Activated CD4-positive, alpha-beta T cell treated with anti-CD3 and anti-CD28 coated beads, Interleukin-2, amount 10 ng/mL, durations not matched to agents 7 days and 5 days (primary cell): ENCODE data around the gene RUNX2. TPM values are rescaled to one million over a fixed set of nuclear protein-coding genes. Genes with fewer than 3 reads are reported as not detected.
"Not testable (repeated sequence)": the region's sequence is repeated elsewhere in the genome, so short reads cannot be mapped to it uniquely, and the experiment has no call there.

Source experiments
- CTCF ChIA-PET: fragments of 350-600 bp; sonication (Branson Sonifier 250); formaldehyde crosslinking; loops from one replicate; lab custom pipeline; 2021; ENCODE audit warnings: antibody characterized with exemption; lab: Charles Lee
- POLR2A ChIA-PET: fragments of 350-600 bp; sonication (Branson Sonifier 250); formaldehyde crosslinking; loops from one replicate; lab custom pipeline; 2021; ENCODE audit warnings: antibody characterized with exemption; lab: Charles Lee
- DNase-seq: peaks from one replicate; pipeline ENCODE4 v3.0.0-alpha.2; 2020
- H3K27ac Mint-ChIP-seq: one replicate; pipeline ENCODE4 v1.8.0; 2021; ENCODE audit warnings: mild to moderate bottlenecking, moderate library complexity, mixed read lengths
- H3K27me3 Mint-ChIP-seq: one replicate; pipeline ENCODE4 v1.8.0; 2021; ENCODE audit warnings: mixed read lengths
- H3K36me3 Mint-ChIP-seq: one replicate; pipeline ENCODE4 v1.8.0; 2021; ENCODE audit warnings: low read depth, mixed read lengths
- H3K4me1 Mint-ChIP-seq: one replicate; pipeline ENCODE4 v1.8.0; 2021; ENCODE audit warnings: mixed read lengths
- H3K4me3 Mint-ChIP-seq: one replicate; pipeline ENCODE4 v1.8.0; 2021; ENCODE audit warnings: mild to moderate bottlenecking, moderate library complexity, mixed read lengths
- H3K9me3 Mint-ChIP-seq: one replicate; pipeline ENCODE4 v1.8.0; 2021; ENCODE audit warnings: mixed read lengths
- total RNA-seq, 2 experiments: library from RNA; stranded (reverse); gene quantifications; one replicate each; pipeline ENCODE4 v1.2.3, GENCODE V29; 2021

Gene RUNX2
- total RNA-seq, 2 experiments from 2014 or later, result 13.2 to 13.4 TPM

GRCh38 chr6:45457141-45457540 is 129.0 kb downstream of the RUNX2 start:
- no peak overlapping the region for H3K27ac Mint-ChIP-seq
- POLR2A ChIA-PET, result no interaction called here
- DNase-seq, result no peak
- no peak overlapping the region for H3K4me3 Mint-ChIP-seq
- peaks cover 23% of the 10 kb centered on the region for H3K4me1 Mint-ChIP-seq
- CTCF ChIA-PET, result interaction anchor here (1.2 to 1.7 kb wide), 2 partner anchors 11 to 257 kb away, joined by 3 to 11 read pairs; no protein-coding TSS in a partner anchor
- H3K27me3 Mint-ChIP-seq, result no peaks in the 10 kb centered on the region
- no peaks in the 10 kb centered on the region for H3K9me3 Mint-ChIP-seq
- peaks cover 11% of the 10 kb centered on the region for H3K36me3 Mint-ChIP-seq

GRCh38 chr6:45458672-45459071 is 130.5 kb downstream of the RUNX2 start:
- H3K9me3 Mint-ChIP-seq, result no peaks in the 10 kb centered on the region
- no peak overlapping the region for H3K27ac Mint-ChIP-seq
- POLR2A ChIA-PET, result no interaction called here
- peaks cover 11% of the 10 kb centered on the region for H3K36me3 Mint-ChIP-seq
- H3K4me3 Mint-ChIP-seq, result no peak overlapping the region
- no peak for DNase-seq
- H3K4me1 Mint-ChIP-seq, result peaks cover 22% of the 10 kb centered on the region
- CTCF ChIA-PET, result interaction anchor here (1.7 kb wide), 1 partner anchor 9 kb away, joined by 11 read pairs; no protein-coding TSS in a partner anchor
- H3K27me3 Mint-ChIP-seq, result no peaks in the 10 kb centered on the region

- no peaks in the 10 kb centered on the region for H3K9me3 Mint-ChIP-seq
- H3K27me3 Mint-ChIP-seq, result no peaks in the 10 kb centered on the region
- ChIA-PET CTCF (interaction anchor here (0.6 to 1.2 kb wide), 3 partner anchors 9 to 805 kb away, joined by 3 to 4 read pairs (median 4); no protein-coding TSS in a partner anchor), POLR2A (no interaction called here)
- H3K4me1 Mint-ChIP-seq, result peaks cover 14% of the 10 kb centered on the region
- H3K4me3 Mint-ChIP-seq, result no peak overlapping the region
- DNase-seq, result no peak
- peaks cover 11% of the 10 kb centered on the region for H3K36me3 Mint-ChIP-seq
- no peak overlapping the region for H3K27ac Mint-ChIP-seq
Measured at GRCh38 chr6:45460166-45460565, 132.0 kb downstream of the RUNX2 start.

GRCh38 chr6:45461486-45461885 is 133.4 kb downstream of the RUNX2 start:
- H3K27ac Mint-ChIP-seq, result no peak overlapping the region
- no peak overlapping the region for H3K4me3 Mint-ChIP-seq
- peaks cover 14% of the 10 kb centered on the region for H3K4me1 Mint-ChIP-seq
- no peak for DNase-seq
- peaks cover 9% of the 10 kb centered on the region for H3K36me3 Mint-ChIP-seq
- ChIA-PET POLR2A (no interaction called here), CTCF (interaction anchor here (0.6 to 1.2 kb wide), 2 partner anchors 10 to 25 kb away, joined by 3 to 4 read pairs; no protein-coding TSS in a partner anchor)
- H3K27me3 Mint-ChIP-seq, result no peaks in the 10 kb centered on the region
- no peaks in the 10 kb centered on the region for H3K9me3 Mint-ChIP-seq

DNA sequence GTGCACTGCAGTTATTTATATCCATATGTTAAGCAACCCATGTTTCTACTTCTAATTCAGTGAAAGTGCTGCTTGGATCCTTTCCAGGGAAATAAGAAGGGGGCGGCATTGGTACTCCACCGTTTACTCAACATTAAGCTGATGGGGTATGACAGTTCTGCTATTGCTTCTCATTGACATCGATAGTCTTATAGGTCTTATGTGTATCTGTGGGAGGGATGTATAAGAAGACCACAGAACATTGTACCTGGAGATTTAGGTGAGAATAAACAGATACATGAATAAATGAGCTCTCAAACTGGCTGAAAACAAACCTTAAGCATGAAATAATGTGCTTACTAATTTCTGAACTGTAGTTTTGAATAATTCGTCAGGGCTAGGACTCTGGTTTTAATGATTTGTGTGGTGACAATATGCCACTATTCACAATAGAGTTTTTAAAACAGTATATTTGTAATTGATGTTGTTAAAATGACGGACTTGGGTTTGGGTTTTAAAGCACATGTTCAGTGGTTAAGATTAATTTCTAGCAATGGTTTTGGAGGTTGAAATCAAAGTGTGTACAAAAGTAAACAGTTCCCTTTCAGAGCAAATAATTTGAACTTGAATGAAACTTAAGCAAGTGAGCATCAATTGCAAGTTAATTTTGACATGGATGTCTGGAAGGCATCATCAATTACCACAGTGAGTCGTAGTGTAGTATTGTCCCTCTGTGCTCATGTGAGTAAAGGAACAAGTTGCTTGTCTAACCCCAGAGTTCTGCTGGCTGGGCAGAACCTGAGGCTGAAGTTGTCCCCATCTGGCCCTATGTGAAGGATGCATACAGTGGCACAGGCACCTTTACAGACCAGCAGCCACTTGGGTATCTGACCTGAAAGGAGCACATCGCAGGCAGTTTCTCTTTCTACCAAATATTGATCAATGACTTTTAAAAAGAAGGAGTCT is 134.3 kb downstream of the RUNX2 start:
- CTCF ChIA-PET, result no interaction called here
- no peak overlapping the region for H3K4me3 Mint-ChIP-seq
- H3K36me3 Mint-ChIP-seq, result peaks cover 3% of the 10 kb centered on the region
- no peaks in the 10 kb centered on the region for H3K27me3 Mint-ChIP-seq
- peaks cover 10% of the 10 kb centered on the region for H3K4me1 Mint-ChIP-seq
- POLR2A ChIA-PET, result interaction anchor here (0.6 kb wide), 1 partner anchor 252 kb away, joined by 3 read pairs; no protein-coding TSS in a partner anchor
- H3K27ac Mint-ChIP-seq, result no peak overlapping the region
- H3K9me3 Mint-ChIP-seq, result no peaks in the 10 kb centered on the region
- DNase-seq, result no peak

DNA sequence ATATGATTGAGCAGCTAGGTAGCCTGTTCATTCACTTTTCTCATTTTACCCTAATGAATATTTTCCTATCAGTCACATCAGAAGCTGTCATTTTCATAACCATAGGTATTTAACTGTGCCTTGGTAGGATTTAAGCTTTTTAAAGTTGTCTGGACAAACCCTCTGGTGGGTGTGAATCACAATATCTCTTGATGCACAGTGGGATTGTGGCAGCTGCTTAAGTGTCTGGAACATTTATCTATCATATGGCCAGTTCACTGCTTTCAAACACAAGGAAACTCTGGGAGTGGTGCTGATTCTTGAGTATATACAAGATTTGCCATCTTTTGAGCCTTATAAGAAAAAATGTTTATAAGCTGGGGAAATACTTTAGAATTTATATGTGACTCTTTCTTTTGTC is 136.6 kb downstream of the RUNX2 start:
- CTCF ChIA-PET, result interaction anchor here (0.6 kb wide), 1 partner anchor 11 kb away, joined by 3 read pairs; no protein-coding TSS in a partner anchor
- H3K36me3 Mint-ChIP-seq, result peaks cover 4% of the 10 kb centered on the region

DNA sequence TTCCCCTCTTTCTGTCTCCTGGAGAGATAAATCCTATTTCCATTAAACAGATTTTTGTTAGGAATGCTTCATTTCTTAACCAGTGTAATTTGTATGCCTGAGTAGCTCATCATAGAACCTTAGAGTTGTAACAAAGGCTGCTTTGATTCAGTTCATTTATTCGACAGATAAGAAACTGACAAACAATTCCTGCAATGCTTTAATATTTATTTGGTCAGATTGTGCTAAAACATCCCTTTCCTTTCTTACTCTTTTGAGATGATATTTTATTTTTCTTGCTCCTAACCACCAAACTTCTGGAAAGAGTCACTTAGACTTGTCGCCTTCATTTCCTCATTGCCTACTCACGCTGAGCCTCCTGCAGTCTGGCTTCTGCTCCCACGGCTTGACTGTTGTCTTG is 138.6 kb downstream of the RUNX2 start:
- Mint-ChIP-seq H3K27ac (no peak overlapping the region), H3K27me3 (no peaks in the 10 kb centered on the region), H3K36me3 (peaks cover 6% of the 10 kb centered on the region), H3K4me3 (no peak overlapping the region), H3K4me1 (peaks cover 21% of the 10 kb centered on the region), H3K9me3 (no peaks in the 10 kb centered on the region)
- DNase-seq, result no peak
- POLR2A ChIA-PET, result no interaction called here
- CTCF ChIA-PET, result no interaction called here

More for the DNA sequence above, 136.6 kb downstream of the RUNX2 start:
- Mint-ChIP-seq H3K9me3 (no peaks in the 10 kb centered on the region), H3K27ac (no peak overlapping the region), H3K27me3 (no peaks in the 10 kb centered on the region), H3K4me1 (peaks cover 19% of the 10 kb centered on the region), H3K4me3 (no peak overlapping the region)
- POLR2A ChIA-PET, result no interaction called here
- no peak for DNase-seq

GRCh38 chr6:45467417-45467816 is 139.3 kb downstream of the RUNX2 start:
- DNase-seq, H3K4me3 Mint-ChIP-seq, POLR2A ChIA-PET, H3K9me3 Mint-ChIP-seq, H3K27ac Mint-ChIP-seq, H3K27me3 Mint-ChIP-seq, H3K36me3 Mint-ChIP-seq: not testable (repeated sequence)
- H3K4me1 Mint-ChIP-seq, result peaks cover 15% of the 10 kb centered on the region
- CTCF ChIA-PET, result interaction anchor here (1.9 kb wide), 1 partner anchor 9 kb away, joined by 11 read pairs; no protein-coding TSS in a partner anchor

DNA sequence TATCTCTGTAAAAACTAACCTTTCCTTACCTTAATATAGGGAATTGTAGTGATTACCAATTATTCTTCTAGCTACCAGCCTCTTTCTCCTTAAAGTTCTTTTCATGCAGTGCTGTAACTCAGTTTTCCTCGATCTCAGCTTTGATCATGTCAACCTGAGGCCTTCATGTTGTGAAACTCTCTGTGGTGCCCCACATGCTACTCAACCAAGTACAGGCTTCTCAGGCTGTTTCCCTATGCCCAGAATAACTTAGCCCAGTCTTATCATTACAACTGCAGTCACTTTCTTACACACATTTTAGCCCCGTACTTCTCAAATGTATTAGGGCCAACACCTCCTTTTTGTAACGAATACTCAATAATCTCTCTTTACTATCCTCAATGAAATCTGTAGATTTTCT is 139.7 kb downstream of the RUNX2 start:
- CTCF ChIA-PET, result interaction anchor here (1.9 to 2.5 kb wide), 2 partner anchors 10 to 15 kb away, joined by 9 to 11 read pairs; no protein-coding TSS in a partner anchor
- DNase-seq, result no peak
- H3K36me3 Mint-ChIP-seq, result peaks cover 6% of the 10 kb centered on the region
- H3K9me3 Mint-ChIP-seq, result no peaks in the 10 kb centered on the region
- POLR2A ChIA-PET, result no interaction called here
- H3K27ac Mint-ChIP-seq, result no peak overlapping the region
- no peak overlapping the region for H3K4me3 Mint-ChIP-seq
- peaks cover 11% of the 10 kb centered on the region for H3K4me1 Mint-ChIP-seq
- H3K27me3 Mint-ChIP-seq, result no peaks in the 10 kb centered on the region

DNA sequence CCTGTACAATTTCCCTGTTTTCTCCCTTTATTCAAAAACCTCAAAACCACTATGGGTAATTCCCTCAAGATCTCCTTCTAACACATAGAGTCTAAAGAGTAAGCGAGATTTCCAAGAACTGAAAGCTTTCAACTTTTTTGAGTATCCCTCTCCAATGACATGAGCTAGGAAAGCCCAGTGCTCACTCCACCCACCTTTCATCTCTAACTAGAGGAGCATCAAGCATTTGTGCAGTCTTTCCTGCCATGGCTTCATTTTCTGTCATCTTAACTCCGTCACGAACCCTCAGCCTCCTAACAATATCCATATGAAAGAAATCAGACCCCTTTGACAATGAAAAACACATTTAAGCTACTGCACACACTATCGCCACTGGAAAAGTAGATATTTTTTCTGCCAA is 141.5 kb downstream of the RUNX2 start:
- ChIA-PET CTCF (interaction anchor here (0.5 to 2.5 kb wide), 3 partner anchors 13 to 345 kb away, joined by 3 to 9 read pairs (median 3); no protein-coding TSS in a partner anchor), POLR2A (no interaction called here)
- Mint-ChIP-seq H3K36me3 (peaks cover 8% of the 10 kb centered on the region), H3K4me3 (no peak overlapping the region), H3K9me3 (no peaks in the 10 kb centered on the region), H3K27me3 (no peaks in the 10 kb centered on the region), H3K4me1 (peaks cover 11% of the 10 kb centered on the region), H3K27ac (no peak overlapping the region)
- no peak for DNase-seq

- ChIA-PET CTCF (interaction anchor here (0.5 to 2.5 kb wide), 3 partner anchors 12 to 344 kb away, joined by 3 to 9 read pairs (median 3); no protein-coding TSS in a partner anchor), POLR2A (no interaction called here)
- H3K4me3 Mint-ChIP-seq, result no peak overlapping the region
- peaks cover 11% of the 10 kb centered on the region for H3K4me1 Mint-ChIP-seq
- H3K36me3 Mint-ChIP-seq, result peaks cover 10% of the 10 kb centered on the region
- DNase-seq, result no peak
- H3K27me3 Mint-ChIP-seq, result no peaks in the 10 kb centered on the region
- H3K27ac Mint-ChIP-seq, result no peak overlapping the region
- no peaks in the 10 kb centered on the region for H3K9me3 Mint-ChIP-seq
Measured at GRCh38 chr6:45470131-45470738, 142.1 kb downstream of the RUNX2 start.

- H3K4me1 Mint-ChIP-seq, result peaks cover 11% of the 10 kb centered on the region
- H3K27me3 Mint-ChIP-seq, result no peaks in the 10 kb centered on the region
- no peak overlapping the region for H3K27ac Mint-ChIP-seq
- ChIA-PET POLR2A (no interaction called here), CTCF (no interaction called here)
- no peaks in the 10 kb centered on the region for H3K9me3 Mint-ChIP-seq
- DNase-seq, result no peak
- H3K4me3 Mint-ChIP-seq, result no peak overlapping the region
- H3K36me3 Mint-ChIP-seq, result peaks cover 7% of the 10 kb centered on the region
Measured at GRCh38 chr6:45472382-45472781, 144.3 kb downstream of the RUNX2 start.
